NCI-H1694 (cell line): ENCODE data around the gene TULP4.

Source experiments
- DNase-seq: peaks from one replicate; lab custom pipeline; 2025; lab: John Stamatoyannopoulos, UW

TULP4 gene

DNA sequence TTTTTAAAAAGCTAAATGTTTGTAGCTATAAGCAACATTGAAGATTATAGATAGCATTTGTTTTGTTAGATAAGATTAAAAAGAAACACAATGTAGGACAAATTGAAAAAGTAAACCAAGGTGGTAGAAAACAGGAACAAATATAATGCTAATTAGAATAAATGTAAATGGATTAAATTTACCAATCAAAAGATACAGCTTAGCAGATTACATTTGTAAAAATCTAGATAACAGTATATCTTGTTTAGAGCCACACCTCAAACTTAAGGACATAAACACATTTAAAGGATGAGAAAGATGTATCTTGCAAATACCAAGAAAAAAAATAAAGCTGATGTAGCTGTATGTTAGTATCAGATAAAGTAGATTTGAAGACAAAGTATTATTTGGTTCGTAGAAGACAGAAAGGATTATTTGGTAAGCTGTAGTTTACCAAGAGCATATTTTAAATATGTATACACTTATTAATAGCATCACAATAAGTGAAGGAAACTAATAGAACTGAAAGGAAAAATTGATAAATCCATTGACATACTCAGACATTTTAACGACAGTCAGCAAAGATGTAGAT lies 107.2 kb downstream of the TULP4 start:
- no peak for DNase-seq

DNA sequence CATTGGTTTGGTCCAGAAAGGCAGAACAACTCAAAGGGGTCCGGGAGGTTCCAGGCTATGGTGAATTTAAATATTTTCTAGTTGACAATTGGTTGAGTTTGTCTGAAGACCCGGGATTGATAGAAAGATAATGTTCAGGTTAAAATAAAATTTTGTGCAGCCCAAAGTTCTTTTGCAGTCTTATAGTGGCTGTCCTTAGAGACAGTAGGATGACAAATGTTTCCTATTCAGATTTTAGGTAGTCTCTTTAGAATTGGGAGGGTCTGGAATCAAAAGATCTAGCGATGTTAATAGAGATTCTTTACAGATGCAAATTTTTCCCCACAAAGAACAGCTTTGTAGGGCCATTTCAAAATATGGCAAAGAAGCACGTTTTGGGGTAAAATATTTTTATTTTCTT lies 109.1 kb downstream of the TULP4 start:
- no peak for DNase-seq

DNA sequence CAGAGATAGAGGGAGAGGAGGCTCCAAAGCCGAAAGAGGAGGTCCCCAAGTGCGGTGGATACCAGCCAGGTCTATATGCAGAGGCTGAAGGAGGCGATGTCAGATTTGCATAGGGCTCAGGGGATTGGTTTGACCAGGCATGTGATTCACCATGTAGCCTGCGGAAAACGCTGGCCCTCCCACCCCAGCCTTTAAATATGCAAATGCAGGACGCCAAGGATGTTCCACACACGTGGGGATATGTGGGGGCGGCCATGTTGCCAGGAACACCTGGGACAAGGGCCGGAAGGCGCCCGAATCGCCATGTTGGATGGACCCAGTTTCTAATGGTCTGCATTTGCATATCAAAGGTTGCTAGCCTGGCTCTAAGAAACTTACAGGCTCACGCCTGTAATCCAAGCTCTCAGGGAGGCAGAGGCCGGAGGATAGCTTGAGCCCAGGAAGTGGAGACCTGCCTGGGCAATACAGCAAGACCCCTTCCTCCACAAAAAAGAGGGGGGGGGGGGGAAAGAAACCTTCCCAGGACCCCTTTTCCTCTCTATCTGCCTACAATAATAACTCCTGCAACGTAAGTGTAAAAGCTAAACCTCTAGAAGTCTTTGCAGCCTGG lies 110.5 kb downstream of the TULP4 start:
- DNase-seq, result no peak

DNA sequence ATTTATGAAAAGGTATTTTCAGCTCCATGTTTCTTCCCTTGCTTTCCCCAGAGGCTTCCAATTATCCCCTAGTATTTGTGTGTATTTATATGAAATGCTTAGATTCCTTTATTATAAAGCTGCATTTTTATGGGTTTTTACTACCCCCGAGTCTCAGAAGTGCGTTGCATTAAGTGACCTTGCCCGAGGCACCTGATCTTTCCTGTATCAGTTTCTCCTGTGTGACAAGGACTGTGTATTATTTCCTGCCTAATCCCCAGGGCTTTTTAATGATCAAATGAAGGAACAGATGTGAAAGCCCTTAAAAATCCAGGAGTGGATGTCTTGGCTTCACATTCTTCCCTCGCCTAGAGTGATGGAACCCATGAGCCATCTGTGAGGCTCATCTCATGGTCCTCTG lies 118.8 kb downstream of the TULP4 start:
- DNase-seq, result no peak

DNA sequence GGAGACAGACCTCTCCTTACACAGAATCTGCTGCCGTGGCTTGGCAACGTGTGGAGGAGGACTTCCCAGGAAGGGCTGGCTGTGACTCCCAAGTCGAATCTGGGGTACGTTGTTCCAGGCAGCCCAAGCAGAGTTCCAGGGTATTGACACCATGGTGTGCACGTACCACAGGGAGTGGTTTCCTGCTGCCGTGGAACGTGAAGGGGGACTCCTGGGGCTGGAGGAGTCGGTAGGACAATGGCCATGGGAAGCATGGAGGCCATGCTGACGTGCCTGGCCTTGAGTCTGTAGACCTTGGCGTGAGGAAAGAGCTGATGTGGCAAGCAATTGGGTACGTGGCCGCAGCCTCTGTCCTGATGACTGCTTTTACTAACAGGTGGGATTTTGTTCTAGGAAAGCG lies 119.3 kb downstream of the TULP4 start:
- no peak for DNase-seq

DNA sequence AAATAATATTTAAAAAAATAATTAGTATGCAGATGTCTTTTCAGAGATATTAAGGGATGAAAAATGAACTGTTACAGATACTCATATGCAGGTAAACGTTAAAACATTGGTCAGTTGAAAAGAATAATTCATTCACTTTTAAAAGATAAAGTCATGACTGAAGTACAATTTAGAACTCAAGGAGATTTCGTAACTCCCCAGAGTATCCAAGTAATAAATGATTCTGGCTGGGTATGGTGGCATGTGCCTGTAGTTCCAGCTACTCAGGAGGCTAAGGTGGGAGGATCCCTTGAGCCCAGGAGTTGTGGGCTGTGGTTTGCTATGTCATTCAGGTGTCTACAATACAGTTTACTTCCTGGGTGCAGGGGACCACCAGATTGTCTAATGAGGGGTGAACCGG lies 125.3 kb downstream of the TULP4 start:
- no peak for DNase-seq

DNA sequence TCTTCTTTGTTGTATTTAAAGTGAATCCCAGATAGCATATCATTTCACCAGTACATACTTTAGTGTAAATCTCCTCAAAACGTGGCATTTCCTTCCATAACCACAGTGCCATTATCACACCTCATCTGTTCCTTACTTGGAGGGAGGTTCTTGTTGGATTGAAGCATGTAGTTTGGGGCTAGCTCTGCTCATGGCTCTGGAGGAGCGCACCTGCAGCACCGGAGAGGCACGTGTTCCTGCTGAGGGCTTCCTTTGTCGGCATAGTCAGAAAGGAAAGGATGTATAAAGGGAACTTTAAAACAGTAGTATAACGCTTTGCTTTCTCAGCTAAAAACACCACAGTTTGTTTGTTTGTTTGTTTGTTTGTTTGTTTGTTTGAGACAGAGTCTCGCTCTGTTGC lies 126.0 kb downstream of the TULP4 start:
- no peak for DNase-seq

DNA sequence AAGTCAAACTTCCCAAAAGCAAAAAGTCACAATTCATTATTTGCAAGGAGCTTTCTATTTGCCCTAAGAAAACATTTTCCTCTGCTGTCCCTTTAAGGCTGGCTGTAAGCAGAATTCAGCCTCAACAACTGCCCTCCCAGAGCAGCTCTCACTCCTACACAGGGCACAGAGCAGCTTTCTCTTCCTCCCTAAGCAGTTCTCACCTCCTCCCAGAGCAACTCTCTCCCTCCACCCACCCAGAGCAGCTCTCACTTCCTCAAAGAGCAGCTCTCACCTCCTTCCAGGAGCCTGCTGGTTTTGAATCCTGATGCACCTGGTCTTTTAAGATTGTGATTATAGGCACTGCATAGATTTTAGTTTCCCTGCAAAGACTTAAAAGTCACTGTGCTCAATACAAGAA lies 127.0 kb downstream of the TULP4 start:
- no peak for DNase-seq

DNA sequence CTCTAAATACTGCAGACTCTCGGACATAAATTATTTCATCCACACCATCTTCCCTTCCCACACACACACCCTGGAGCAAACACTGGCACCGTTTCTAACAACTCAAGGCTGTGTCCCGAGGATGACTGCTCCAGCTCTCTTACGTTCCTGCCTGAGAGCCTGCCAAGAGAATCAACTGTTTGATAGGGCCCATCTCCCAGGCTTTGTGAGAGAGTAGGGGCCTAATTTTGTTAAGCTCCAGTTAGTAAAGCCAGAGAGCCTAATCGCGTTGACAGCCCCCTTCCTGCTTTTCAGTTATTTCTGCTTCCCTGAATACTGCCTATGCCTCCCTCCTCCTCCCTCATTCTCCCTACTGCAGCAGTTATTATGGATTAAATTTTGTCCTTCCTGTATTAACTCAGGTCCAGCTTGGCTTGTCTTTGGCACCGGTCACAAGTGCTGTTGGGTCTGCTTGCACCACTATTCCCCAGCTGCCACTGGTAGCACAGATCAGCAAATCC lies 129.5 kb downstream of the TULP4 start:
- no peak for DNase-seq

DNA sequence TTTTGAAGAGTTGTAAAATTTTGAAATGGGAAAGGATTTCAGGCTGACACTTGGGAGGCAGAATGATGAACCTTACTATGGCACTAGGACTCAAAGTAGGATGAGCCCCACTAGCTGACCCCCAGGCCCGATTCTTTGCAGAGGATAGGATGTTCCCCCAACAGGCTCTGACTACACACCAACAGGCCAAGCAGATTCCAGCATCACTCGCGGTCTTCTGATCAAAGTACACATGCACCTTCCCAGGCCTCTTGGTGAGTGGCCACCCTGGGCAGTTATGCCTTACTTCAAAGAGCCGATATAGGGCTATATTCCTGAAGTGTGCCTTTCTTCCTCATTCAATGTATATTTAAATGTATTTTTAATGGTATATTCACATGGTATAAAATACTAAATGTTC lies 130.0 kb downstream of the TULP4 start:
- DNase-seq, result no peak

DNA sequence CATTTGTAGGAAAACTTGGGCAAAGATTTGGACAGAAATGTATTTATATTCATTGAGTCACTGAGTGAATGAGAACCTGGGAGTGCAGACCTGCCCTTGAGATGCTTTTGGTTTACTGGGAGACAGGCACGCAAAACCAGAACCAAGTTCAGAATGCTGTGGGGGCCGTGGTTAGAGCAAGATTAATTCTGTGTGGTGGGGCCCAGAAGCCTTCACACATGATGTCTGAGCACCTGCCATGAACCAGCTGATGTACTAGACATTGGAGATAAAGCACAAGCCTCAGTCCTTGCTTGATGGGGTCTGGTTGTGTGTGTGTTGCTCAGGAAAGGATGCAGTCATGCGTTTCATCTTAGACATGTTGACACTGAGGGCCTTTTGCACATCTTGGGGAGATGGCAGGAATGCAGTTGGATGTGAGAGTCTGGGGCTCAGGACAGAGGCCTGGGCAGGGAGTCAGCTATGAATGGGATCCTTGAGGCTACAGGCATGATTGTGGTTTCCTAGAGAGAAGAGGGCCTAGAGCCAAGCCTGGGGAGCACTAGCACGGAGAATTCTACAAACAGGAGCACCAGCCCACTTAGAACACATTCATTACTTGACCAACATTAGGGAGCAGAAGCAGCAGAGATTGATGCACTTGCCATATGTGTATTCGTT lies 133.3 kb downstream of the TULP4 start:
- no peak for DNase-seq

DNA sequence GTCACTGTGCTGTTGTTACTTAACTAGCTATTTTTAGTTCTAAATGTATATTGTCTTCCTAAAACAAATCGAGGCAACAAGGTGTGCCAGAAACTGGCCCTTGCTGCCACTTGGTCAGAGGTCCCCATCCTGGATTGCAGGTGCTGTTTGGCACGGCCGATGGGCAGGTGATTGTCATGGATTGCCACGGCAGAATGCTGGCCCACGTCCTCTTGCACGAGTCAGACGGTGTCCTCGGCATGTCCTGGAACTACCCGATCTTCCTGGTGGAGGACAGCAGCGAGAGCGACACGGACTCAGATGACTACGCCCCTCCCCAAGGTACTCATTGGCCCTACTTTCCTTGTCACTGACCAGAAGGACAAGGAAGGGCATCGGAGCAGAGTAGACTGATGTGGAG lies 136.6 kb downstream of the TULP4 start:
- no peak for DNase-seq

DNA sequence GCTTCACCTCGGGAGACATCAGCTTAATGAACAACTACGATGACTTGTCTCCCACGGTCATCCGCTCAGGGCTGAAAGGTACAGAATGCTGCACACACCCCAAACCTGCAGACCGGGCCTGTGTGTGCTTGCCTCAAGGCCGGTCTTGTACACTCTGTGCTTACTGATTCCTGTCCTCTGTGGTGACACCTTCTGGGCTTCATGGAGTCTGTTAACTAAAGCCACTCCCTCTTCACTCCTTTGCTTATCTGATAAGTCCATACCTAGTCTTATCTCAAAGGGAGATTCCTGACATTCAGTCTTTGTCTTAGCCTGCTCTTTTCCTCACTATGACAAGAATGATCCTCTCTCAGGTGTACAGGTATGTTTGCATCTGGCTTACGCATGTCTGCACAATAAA lies 139.9 kb downstream of the TULP4 start:
- DNase-seq, result no peak

DNA sequence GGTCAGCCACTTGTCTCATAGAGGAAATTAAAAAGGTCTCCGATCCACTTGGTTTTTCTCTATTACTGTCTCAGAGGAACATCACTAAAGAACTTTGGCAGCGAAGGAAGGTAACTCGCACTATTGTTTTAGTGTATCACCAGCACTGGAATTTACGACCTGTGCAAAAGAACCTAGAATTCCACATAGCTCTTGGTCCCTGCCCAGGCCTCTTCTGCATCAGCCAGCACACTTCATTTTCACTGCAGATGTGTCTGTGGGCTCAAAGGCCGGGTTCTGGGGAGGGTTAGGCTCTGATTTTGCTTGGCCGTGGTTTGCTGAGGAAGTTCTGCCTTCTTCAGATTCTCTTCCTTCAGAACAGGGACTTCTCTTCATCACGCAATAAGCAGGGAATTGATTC lies 144.9 kb downstream of the TULP4 start:
- DNase-seq, result no peak

DNA sequence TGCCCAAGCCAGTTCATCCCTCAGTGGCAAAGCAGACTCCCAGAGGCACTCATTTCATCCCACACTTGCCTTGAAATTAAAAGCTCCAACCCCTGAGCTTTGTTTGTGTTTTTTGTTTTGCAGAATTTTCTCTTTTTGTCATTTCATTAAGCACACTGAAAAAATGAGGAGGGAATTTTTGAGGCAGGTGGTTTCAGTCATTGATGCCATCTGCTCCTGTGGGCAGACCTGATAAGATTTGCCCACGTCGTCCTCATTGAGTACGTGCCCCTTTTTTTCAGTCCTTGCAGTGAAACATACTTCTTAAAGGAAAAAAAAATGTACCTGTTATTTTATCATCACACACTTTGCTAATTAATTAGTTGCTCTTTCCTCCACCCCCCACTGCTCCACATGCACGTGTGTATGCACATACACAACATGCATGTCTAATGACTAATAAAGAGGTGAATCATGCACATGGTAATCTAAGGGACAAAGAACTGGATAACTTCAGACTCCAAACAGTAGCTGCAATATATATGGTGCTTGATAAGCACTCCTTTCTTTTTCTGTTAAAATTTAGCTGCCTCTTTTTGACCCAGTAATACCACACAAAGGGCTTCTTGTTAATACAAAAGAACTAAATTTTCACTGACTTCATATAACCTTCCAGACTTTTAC lies 145.5 kb downstream of the TULP4 start:
- DNase-seq, result peak; percentile 3

DNA sequence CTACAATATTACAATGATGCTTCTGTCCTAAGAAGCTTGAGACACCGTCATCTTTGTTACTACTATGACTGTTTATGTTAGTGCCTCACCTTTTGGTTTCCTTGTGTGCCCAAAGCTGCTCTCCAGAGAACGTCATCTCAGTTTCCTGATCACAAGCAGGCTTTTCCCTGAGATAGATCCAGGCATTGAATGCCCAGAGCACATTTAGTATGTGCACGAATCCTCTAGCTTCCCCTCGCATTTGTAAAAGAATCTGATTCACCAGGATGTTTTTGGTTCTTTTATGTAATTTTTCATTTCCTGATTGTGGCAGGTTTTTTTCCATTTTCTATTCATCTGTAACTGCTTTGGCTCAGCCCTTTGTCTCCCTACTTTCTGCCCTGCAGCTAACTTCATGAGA lies 147.5 kb downstream of the TULP4 start:
- DNase-seq, result no peak

DNA sequence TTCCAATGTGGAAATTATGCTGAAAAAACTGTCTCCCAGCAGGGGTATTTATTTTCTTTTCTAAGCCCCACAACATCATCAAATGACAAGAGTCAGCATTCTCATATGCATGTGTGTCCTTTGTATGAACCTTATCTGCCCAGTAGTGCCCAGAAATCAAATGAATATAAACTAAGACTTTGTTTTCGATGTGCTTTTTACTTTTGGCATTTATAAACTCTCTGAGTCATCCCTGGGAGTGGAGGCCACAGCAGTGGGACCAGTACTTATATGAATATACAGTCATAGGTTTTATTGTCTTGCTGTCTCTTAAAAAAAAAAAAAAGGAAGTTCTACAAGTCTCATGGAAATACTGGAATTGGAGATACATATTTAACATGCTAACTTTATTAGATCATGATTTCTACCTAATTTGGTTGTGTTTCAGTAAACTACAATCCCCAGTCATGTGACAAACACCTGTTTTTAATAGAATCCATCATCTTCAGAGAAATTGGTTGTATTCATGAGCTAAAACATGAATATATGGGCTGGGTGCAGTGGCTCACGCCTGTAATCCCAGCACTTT lies 148.4 kb downstream of the TULP4 start:
- no peak for DNase-seq

DNA sequence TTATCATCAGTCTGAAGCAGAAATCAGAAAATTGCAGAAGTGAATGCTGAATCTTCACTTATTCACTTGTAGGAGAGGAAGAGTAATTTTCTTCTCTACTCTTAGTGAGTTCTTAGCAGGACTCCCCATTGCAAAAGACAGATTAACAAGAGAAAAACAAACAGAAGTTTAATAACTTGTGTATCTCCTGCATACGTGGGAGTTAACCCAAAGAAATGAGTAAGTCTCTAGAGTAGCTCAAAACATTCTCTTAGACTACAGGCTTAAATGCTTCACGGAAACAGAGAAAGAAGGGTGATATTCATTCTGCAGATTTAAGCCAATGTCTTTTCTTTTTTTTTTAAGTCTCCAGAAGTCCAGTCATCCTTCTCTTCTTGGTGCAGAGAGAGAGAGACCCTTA lies 149.7 kb downstream of the TULP4 start:
- no peak for DNase-seq

DNA sequence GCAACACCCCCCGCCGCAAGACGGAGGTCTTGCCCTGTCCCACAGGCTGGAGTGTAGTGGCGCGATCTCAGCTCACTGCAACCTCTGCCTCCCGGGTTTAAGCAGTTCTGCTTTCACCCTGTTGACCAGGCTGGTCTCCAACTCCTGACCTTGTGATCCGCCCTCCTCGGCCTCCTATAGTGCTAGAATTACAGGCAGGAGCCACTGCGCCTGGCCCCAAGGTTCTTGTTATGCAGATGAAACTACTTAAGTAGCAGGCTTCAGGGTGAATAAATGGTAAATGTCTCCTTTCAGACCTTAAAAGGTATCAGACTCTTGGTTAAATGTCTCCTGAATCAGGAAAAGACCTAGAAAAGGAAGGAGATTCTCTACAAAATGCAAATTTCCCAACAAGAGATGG lies 152.2 kb downstream of the TULP4 start:
- DNase-seq, result no peak

DNA sequence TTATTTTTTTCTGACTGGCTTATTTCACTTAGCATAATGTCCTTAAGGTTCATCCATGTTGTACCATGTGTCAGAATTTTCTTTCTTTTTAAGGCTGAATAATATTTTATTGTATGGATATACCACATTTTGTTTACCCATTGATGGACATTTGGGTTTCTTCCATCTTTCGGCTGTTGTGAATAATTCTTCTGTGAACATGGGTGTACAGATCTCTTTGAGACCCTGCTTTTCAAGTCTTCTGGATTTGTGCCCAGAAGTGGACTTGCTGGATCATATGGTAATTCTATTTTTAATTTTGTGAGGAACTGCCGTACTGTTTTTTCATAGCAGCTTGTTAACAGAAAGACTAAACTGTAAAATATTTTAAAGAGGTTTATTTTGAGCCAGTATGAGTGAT lies 153.0 kb downstream of the TULP4 start:
- DNase-seq, result no peak

DNA sequence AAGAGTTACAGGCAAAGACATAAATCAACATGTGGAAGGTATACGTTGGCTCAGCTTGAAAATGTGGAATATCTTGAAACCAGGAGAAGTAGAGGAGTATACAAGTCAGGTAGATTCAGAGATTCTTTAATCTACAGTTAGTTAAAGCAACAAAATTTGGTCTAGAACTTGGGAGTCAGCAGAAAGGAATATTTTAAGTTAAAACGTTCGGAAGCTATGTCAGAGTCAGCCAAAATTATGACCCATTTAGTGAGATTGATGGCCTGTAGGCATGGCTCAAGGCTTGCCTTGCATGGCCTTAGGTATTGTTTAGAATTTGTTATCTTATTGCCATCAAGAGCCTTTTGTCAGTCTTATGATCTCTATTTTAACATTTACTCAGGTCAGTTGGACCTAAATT lies 153.5 kb downstream of the TULP4 start:
- no peak for DNase-seq

DNA sequence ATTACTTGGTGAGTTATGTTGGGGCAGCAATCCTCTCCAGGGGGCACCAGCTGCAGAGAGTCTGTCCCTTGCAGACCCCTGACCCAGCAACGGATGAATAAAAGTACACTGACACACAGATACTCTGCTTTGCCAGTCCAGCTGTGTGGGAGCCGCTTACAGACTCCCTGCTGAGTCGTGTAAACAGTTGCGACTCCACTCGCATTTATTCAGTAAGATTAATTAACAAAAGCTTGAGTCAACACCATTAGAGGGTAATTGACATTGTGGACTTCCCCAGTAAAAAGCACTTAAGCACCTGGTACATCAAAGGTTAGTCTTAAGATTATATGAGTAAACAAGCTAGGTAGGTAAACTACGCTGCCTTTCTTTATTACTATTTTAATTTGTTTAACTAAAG lies 155.7 kb downstream of the TULP4 start:
- DNase-seq, result no peak

DNA sequence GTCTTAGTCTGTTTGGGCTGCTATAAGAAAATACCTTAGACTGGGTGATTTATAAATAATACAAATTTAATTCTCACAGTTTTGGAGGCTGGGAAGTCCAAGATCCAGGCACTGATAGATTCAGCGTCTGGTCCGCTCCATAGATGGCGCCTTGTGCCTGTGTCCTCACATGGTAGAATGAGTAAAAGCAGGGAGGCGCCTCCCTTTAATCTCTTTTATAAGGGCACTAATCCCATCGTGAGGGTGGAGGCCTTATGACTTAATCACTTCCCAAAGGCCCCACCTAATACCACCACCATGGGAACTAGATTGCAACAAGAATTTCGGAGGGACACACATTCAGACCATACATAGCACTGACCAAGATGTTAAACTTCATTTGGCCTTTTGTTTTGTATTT lies 156.4 kb downstream of the TULP4 start:
- DNase-seq, result no peak
